Upper lobe of right lung (tissue), 1 donor: ENCODE data around the gene AADAC. TPM values are rescaled to one million over a fixed set of nuclear protein-coding genes. Genes with fewer than 3 reads are reported as not detected.

Source experiments
- ATAC-seq: fragments of 200-7000 bp; cut with Tn5 transposase; one replicate; pipeline ENCODE4 v1.9.1; 2020; ENCODE audit warnings: mild to moderate bottlenecking, moderate library complexity
- DNase-seq: peaks from one replicate; pipeline ENCODE4 v3.0.0-alpha.2; 2020
- H3K27ac ChIP-seq: fragments of 200-600 bp; one replicate; pipeline ENCODE4 v1.8.0; 2022
- H3K27me3 ChIP-seq: fragments of 200-600 bp; one replicate; pipeline ENCODE4 v1.8.0; 2022; ENCODE audit warnings: mild to moderate bottlenecking
- H3K36me3 ChIP-seq: fragments of 200-600 bp; one replicate; pipeline ENCODE4 v1.8.0; 2022
- H3K4me1 ChIP-seq: fragments of 200-600 bp; one replicate; pipeline ENCODE4 v1.8.0; 2022
- H3K4me3 ChIP-seq: fragments of 200-600 bp; one replicate; pipeline ENCODE4 v1.8.0; 2022; ENCODE audit warnings: mild to moderate bottlenecking
- H3K9me3 ChIP-seq: fragments of 200-600 bp; one replicate; pipeline ENCODE4 v1.8.0; 2022
- intact Hi-C: fragments of 100-400 bp; cut with DNase I; formaldehyde crosslinking; loops from one replicate; pipeline ENCODE4 v1.11.0; 2022
- total RNA-seq: library from RNA; stranded (reverse); fragmentation: NEBNext Ultra II Directional; extraction: Animal tissue kit (Norgen Biotek cat#: 25700); gene quantifications from one replicate; pipeline ENCODE4 v1.2.1, GENCODE V29; 2021
- TF ChIP-seq, protein P1 (sequence below): fragments of 200-600 bp; IDR thresholded peaks from one replicate; pipeline ENCODE4 v1.8.0; 2022; ENCODE audit warnings: antibody characterized with exemption
- donor health status: DM: no; HTN: yes; CAD: no; lungs with severe emphysema.

AADAC gene
- total RNA-seq, 1 donor from 2014 or later: 3.2 TPM

DNA sequence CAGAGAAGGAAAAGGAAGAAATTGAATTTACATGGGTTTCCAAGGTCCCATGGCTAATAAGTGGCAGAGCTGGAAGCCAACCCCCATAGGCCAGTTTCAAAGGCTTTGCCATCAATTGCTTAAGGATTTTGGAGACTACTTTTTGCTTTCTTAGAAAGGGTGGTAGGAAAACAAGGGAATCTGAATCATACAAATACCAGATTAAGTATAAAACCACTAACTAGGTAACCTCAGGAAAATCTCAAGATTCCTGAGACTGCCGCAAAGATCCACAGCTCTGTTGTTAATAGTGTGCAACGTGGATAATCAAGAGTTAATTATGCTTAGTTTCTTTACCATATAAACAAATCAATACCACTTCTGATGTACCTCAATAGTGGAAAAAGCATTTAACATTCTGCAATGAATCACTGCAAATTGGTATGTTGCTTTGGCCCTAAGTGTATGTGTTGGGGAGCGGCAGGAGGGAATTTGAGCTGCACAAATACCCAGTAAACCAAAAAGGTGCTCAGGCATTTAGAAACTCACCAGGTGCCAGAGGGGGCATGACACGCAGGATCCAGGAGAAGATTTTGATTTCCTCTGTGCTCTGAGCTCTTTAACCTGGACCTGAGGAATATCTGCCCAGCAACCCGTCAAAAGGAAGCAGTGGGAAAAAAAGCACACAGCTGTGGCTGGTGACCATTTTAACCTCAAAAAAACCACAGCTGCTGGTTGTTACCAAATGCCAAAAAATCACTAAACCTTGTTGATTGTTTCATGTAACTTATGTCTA is 22.0 kb downstream of the AADAC start:
- intact Hi-C loops: no loop called here
- Histone ChIP-seq H3K4me3 (no peak overlapping the region), H3K36me3 (no peaks in the 10 kb centered on the region), H3K9me3 (no peaks in the 10 kb centered on the region), H3K4me1 (peaks cover 28% of the 10 kb centered on the region), H3K27me3 (no peaks in the 10 kb centered on the region), H3K27ac (no peak overlapping the region)
- DNase-seq (no peak), ATAC-seq (no peak)
- TF ChIP-seq, protein P1, sequence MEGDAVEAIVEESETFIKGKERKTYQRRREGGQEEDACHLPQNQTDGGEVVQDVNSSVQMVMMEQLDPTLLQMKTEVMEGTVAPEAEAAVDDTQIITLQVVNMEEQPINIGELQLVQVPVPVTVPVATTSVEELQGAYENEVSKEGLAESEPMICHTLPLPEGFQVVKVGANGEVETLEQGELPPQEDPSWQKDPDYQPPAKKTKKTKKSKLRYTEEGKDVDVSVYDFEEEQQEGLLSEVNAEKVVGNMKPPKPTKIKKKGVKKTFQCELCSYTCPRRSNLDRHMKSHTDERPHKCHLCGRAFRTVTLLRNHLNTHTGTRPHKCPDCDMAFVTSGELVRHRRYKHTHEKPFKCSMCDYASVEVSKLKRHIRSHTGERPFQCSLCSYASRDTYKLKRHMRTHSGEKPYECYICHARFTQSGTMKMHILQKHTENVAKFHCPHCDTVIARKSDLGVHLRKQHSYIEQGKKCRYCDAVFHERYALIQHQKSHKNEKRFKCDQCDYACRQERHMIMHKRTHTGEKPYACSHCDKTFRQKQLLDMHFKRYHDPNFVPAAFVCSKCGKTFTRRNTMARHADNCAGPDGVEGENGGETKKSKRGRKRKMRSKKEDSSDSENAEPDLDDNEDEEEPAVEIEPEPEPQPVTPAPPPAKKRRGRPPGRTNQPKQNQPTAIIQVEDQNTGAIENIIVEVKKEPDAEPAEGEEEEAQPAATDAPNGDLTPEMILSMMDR: no peak

DNA sequence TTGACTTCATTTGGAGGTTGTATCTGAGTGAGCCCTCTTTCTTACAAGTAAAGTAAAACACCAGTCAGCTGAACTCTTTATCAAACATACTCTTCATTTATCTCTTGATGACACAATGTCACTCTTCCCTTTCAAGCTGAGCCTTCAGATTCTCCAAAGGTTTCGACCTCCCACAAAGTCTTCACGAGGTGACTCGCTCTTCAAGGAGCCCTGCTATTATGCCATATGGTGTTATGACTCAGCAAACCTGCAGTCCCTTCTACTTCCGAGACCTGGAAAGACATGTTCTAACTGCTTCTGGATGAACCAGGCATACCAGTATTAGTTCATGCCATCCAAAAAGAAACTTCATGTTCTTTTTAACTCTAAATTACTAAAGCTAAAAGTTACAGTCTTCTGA is 23.1 kb downstream of the AADAC start:
- ATAC-seq (peak; percentile 74), DNase-seq (no peak)
- no peak overlapping the region for H3K27ac ChIP-seq
- no peak overlapping the region for H3K4me3 ChIP-seq
- peaks cover 28% of the 10 kb centered on the region for H3K4me1 ChIP-seq
- H3K36me3 ChIP-seq: no peaks in the 10 kb centered on the region
- no peaks in the 10 kb centered on the region for H3K27me3 ChIP-seq
- TF ChIP-seq, protein P1: no peak
- intact Hi-C loops: no loop called here
- H3K9me3 ChIP-seq: no peaks in the 10 kb centered on the region

DNA sequence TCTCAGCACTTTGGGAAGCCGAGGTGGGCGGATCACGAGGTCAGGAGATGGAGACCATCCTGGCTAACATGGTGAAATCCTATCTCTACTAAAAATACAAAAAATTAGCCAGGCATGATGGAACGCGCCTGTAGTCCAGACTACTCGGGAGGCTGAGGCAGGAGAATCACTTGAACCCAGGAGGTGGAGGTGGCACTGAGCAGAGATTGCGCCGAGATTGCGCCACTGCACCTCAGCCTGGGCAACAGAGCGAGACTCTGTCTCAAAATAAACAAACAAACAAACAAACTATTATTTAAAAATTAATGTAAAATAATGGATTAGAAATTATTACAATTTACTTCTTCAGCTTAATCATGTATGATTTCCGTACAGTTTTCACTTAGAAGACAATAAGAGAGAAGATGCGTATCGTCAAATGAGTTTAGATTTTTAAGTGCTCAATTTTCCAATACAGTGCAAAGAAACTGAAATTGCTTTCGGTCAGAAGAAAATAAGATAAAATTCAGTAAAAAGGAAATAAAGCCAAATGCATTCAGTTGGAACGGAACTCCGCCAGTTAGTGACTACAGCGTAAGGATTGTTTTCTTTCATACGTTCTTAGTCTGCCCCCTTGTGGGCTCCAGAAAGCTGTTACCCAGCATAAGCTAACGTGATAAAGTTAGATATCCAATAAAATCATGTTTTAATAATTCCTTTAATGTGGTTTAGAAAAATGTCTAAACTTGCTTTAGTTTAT is 24.8 kb downstream of the AADAC start:
- DNase-seq (no peak), ATAC-seq (peak; percentile 91)
- TF ChIP-seq, protein P1: peak; percentile 87
- no peak overlapping the region for H3K27ac ChIP-seq
- H3K27me3 ChIP-seq: no peaks in the 10 kb centered on the region
- H3K4me1 ChIP-seq: peaks cover 28% of the 10 kb centered on the region
- peak overlapping the region; percentile 19 for H3K4me3 ChIP-seq
- H3K9me3 ChIP-seq: no peaks in the 10 kb centered on the region
- intact Hi-C loops: no loop called here
- H3K36me3 ChIP-seq: no peaks in the 10 kb centered on the region

DNA sequence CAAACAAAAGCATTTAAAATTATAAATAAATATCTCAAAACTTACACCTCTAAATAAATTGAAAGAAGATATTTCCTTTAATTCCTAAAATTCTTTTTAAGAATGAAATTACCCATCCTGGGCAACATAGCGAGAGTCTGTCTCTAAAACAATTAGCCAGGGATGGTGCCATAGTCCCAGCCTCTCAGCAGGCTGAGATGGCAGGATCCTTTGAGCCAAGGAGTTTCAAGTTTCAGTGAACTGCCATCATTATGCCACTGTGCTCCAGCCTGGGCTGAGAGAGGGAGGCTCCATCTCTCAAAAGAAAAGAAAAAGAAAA is 25.4 kb downstream of the AADAC start:
- DNase-seq (no peak), ATAC-seq (no peak)
- peaks cover 28% of the 10 kb centered on the region for H3K4me1 ChIP-seq
- no peak overlapping the region for H3K27ac ChIP-seq
- TF ChIP-seq, protein P1: no peak
- H3K36me3 ChIP-seq: no peaks in the 10 kb centered on the region
- intact Hi-C loops: no loop called here
- no peak overlapping the region for H3K4me3 ChIP-seq
- H3K9me3 ChIP-seq: no peaks in the 10 kb centered on the region
- H3K27me3 ChIP-seq: no peaks in the 10 kb centered on the region

DNA sequence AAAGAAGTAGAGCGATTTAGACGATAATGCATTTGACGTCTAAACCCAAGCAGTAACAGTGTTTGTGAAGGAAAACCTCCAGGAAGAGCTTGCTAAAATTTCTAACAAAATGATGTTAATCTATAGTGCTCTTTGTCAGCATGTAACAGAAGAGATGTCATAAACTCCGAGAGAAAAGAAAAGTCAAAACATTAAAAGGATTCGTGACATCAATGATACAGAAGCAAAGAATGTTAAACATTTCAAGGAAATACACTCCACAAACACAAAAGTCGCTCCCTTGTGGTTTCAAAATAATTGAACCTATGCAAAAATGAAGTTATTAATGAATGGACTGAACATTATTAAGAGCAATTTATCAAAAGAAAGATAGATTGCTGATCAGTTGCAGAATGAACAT is 27.9 kb downstream of the AADAC start:
- H3K36me3 ChIP-seq: no peaks in the 10 kb centered on the region
- TF ChIP-seq, protein P1: no peak
- H3K27ac ChIP-seq: no peak overlapping the region
- H3K4me1 ChIP-seq: peaks cover 17% of the 10 kb centered on the region
- intact Hi-C loops: loop anchor here (10.0 kb wide), 1 partner anchor 407 kb away; no protein-coding TSS in a partner anchor
- DNase-seq (no peak), ATAC-seq (no peak)
- no peak overlapping the region for H3K4me3 ChIP-seq
- H3K27me3 ChIP-seq: no peaks in the 10 kb centered on the region
- no peaks in the 10 kb centered on the region for H3K9me3 ChIP-seq
